NCI-H1417 treated with DMSO at 0.1 percent for 48 hours (cell line): ENCODE measurements around the gene LRRC4.

Source experiments
- DNase-seq: peaks from one replicate; lab custom pipeline; 2025; lab: John Stamatoyannopoulos, UW

Gene LRRC4

DNA sequence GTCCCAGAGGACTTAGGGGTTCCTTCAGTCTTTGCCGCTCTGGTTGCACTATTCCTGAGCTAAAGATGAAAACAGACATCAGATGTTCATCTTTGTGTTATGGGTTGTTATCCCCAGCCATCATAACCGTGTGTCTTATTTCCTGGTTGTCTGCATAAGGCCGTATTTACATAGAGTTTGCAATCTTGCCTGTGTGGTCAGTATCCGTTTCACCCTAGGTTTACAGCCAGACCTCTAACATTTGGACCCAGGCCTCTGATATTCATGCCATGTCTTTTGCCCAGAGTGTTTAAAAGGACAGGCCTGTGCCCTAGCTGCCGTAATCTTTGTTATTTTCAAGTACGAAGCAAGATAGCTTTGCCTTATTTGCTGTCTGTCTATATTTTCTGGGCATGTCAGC, 26.6 kb downstream of the LRRC4 start:
- no peak for DNase-seq

DNA sequence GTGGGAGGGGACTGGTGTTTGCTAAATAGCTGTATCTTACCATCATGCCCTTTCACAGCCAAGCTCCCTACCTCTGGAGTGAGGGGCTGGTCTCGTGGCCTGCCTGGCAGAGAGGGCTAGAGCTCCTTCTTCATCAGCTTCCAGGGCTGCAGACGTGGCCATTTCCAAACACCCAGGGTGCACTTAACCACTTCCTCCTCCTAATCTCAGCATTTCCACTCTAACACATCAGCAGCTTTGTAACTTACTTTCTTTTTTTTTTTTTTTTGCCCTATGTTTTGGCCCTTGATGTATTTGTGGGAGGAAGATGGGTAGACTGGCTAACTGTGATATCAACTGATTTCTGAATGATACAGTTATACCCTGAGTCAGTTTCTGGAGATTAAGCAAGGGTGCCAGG, 27.4 kb downstream of the LRRC4 start:
- DNase-seq = no peak

DNA sequence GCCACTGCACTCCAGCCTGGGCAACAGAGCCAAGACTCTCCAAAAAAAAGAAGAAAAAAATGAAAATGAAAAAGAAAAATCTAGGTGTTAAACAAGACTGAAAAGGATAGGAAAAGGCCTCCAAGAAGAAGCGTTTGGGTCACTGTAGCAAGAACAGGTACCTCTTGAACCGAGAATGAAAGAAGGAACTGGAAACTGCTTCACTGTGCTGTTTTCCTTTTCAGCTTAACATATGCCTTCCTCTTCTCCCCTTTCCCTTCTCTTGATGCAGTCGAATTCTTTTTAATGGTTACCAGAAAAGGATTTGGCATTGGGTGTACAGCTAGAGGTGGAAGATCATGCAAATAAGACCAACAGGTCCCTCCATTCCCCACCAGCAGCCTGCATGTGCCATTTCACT, 28.1 kb downstream of the LRRC4 start:
- DNase-seq = no peak

DNA sequence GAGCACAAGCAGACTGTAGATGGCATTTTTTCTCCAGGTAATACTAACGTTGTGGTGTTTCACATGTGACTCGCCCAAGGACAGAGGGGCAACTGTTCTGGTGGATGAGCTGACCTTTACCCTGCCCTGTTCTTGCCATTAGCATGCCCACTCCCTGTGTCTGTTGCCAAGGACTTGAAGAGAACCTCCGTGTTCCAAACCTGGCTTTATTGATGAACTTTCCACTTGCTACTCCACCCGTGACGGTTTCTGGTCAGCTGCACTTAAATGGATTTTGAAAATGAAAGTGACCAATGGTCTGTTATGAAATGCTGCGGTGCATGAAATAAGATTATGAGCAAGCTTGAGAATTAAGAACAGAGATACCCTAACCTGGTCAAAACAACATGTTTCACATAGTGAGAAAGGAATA, 30.4 kb downstream of the LRRC4 start:
- DNase-seq = no peak

DNA sequence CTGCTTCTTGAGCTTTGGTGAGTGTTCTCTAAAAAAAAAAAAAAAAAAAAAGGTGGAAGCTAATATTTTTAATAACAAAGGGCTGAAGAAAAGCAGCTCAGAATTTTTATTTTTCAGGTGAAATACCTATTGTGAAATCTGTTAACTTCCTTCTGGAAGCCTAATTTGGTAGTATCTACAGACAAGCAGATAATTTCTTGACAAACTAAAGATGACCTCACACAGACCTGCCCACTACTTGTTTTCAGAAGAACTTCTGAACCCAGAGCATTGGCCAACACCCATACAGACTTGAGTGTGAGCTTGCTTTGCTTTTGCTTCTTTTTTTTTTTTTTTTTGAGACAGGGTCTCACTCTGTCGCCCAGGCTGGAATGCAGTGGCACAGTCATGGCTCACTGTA, 31.2 kb downstream of the LRRC4 start:
- DNase-seq = no peak

DNA sequence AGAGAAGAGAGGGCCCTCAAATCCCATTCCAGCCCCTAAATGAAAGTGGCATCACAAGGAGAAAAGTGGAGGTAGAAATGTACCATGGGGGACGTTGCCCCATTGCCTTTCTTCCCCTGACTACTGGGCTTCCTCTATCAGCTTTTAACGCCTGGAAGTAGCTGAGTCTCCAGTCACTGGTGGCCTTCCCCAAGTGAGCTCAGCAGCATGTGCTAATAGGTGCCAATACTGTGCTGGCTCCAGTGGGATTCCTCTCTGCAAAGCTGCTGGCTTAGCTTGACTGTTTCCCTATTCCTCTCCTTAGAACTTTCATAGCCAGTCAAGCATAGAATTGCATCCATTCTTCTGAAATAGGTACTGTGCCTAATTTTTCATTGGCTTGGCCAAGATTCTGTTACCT, 32.6 kb downstream of the LRRC4 start:
- DNase-seq = no peak

DNA sequence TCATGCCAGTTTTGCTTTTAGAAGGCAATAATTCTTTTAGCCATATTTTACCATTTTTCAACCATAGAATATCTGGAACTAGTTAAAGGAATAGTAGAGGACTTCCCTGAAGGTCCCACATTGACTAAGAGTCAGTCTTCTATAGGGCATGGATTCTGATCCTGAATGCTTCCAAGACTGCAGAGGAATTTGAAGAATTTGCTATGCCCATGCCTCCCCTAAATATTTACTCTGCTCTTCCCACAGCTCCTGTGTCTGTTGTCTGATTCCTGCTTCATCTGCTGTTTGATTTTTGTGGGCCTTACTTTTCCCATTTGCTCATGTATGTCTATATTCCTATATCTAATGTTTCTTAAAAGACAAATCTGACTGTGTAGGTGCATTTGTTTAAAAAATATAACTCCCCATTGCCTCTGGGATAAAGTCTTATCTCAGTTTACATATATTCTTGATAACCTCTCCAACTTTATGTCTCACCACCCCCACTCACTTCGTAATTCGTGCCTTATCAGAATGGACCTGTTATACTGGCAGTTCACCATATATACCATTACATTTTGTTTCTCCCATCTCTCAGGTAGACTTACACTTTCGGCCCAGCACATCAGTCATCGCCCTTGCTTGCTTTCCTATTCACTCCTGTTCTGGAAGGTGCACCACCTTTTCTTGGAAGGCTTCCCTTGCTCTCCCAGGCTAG, 33.9 kb downstream of the LRRC4 start:
- no peak for DNase-seq

DNA sequence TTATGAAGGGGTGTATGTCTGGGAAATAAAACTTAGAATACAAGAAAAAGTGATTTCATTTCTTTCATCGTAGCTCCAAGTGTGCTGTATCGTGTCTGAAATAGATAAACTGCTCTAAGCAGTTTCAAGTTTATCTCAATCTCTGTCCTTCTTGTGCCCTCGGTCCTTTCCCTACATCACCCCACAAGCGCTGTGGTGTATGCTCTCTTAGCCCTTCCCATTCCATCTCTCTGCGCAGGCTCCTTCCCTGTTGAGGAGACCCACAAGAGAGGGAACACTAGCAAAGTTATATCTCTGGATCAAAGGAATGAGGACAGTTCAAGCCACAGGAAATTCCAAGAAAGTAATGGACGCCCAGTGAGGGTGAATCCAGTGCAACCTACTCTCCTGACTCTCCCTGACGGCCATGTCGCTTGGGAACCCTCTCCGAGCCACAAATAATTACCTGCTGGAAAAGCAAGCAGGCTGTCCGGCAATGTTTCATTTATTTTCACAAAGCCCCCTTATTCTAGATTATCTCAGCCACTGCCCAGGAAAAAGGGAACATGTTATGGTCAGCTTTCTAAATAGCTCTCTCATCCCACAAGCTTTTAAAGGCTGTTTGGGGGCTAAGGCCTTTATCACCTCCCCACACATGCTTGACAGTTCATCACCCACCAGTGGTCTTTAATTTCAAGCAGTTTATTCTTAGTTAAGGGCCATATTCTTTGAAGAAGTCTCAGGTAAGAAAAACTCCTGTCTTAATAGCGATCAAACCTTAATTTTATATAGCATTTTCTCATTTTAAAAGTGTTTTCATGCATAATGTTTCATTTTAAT, 34.8 kb downstream of the LRRC4 start:
- no peak for DNase-seq

DNA sequence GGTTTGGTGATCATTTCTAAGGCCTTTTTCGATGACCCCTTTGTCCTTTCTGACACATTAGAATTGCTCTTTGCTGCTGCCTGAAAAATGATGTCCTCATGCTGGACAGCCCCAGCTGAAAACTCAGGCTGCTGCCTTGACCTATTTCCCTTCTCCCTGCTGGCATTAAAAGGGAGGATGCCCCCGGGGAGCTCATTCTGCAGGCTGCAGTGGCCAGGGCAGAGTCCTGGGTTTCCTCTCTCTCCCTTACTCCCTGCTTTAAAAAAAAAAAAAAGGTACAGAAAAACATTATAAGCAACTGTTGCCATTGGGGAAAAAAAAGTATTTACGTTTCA, 35.4 kb downstream of the LRRC4 start:
- DNase-seq = no peak

DNA sequence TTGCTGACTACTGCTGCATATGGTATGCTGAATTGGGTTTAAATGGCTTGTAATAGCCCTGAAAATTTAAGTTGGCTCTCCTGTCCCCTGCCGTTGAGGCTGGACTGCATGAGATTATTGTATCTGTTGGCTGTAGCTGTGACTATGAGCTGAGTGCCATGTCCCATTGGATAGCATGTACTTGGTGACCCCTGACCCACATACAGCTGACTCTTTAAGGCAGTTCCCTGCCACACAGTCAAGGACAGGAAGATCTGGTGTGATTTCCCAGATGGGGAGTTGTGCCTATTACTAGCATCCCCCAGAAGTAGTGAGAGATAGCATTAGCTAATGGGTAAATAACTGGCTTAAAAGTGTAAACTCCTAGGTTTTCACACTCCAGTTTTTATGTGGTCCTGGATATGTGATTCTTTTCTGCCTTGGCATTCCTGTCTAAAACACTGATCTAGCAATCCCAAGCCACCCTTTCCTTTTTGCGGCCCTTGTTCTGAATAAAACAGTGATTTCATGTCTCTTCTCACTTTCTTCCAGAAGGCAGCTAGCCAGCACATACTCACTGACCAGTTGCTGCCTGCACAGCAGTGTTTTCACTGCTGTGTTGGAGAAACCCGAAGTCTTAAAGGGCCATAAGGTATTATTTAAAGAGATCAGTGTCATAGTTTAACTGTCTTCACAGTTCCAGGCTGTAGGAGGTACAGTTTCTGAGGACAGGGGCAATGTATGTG, 35.9 kb downstream of the LRRC4 start:
- DNase-seq = no peak

DNA sequence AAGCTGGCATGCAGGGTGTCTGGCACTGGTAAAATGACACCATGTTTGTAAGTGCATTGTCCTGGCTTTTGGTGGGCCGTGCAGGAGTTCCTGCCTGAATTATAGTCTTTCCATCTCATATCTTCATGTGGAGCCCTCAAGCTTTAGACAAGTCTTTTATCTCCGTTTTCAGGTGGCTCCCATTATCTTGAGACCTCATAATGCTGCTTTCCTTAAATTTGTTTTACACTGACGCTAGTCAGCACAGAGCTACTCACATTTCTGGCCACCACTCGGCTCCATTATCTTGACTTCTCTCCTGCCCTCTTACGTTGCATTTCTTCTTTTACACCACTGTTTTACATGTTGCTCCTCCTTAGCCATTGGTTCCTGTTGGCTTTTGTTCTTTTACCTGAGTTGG, 37.2 kb downstream of the LRRC4 start:
- DNase-seq = no peak

DNA sequence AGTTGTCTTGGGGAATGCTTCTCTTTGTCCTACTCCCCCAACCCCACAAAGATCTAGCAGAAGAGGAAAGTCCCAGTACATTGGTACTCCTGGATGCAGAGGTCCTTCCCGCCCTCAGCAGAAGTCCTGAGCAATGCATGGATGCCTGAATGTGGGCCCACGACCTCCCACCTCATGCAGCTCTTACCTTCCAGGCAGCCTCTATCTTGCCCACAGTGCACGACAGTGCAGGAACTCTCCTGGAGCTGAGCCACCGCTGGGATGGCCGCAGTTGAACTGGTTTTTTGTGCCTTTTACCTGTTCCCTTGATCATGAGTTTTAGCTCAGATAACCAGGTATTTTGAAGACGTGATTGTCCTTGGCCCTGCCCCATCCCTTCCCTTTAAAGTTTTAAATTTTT, 37.9 kb downstream of the LRRC4 start:
- DNase-seq = no peak

DNA sequence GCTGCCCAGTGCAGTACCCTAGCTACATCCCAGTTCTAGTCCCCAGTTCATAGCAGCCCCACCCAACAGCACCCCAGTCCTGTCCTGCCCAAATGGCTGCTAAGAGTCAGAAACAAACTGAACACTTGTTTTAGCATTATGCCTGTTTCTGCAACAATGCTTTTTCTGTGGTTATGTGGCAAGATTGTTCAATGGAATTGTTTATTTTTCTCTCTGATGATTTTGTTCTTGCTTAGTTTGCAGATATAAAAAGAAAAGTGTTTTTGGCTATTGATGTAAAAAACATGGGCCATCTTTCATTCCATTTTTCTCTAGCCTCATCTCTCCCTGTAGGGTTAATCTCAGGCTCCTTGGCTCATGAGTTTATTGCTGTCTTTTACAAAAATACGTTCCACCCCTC, 42.5 kb downstream of the LRRC4 start:
- DNase-seq = no peak

DNA sequence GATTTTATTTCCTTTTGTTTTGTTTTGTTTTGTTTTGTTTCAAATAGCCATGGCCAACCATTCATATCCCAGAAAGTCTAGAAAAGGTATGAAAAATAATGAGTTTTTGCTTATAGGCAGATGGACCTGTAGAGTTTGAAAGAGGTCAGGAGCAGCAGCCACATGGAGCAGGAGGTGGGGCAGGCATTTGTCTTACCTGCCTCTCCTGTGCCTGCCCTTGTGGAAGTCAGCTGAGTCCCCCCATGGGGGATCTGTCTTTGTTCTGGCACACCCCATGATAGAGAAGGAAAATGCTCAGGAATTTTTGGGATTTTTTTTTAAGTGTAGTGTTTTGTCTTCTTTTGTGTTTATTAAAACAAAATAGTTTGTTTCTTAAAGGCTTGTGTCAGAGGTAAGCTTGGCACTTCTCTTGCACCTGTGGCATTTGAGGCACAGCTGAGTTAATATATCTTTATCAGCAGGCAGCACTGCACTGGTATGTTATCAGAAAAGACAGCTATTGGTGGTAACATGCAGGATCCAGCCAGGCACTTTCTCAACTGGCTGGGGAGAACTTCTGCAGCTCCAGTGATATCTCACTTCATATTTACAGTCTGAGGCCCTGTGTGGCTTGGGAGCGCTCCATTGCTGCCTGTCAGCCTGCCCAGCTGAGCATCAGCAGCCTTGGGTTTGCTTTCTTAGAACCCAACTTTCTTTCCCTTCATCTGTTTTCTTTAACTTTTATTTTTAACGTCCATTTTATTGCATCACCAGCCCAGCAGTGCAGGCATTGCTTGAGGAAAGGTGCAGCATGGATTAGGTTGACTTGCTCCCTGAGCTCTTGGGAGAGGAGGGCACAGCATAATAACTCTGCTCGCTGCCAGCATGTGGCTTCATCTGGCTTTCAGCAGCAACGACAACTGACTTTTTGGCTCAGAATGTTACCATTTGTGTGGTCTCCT, 44.4 kb downstream of the LRRC4 start:
- DNase-seq = no peak

DNA sequence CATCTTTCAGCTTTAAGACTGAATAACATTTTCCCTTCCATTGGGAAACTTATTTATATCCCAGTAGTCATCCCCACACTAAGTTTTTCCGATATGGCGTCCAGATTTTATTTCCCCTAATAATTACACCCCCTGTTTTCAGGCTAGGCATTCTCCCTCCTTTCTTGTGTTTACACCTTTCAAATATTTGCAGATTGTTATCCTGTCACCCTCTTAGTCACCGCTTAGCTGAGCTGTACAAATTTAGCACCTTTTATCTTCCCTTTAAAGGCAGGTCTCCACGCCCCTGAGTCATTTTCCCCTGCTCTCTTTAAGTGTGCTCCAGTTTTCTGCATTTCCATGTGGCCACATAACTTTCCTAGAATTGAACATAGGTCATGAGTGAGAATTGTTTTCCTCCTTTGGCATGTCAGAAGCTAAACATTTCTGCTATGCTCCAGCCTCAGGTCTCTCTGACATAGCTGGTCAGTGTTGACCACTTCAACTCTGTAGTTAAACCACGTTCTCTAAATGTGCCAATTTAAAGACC, 47.4 kb downstream of the LRRC4 start:
- no peak for DNase-seq

DNA sequence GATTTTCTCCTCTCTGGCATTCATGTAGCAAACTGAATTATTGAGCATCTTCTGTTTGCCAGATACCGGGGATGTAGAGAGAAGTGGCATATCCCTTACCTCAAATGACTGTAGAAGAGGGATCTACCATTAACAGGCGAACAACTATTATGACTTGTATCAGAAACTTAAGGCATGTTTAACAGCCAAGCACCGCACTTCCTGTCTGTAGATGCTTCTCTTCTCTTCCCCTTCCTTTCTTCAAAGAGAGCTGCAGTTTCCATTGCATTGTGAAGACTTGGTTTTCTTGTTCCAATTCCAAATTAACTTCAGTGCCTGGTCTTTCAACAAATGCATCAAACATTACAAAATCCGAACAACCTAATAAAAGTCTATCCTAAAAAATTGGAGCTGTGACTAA, 49.3 kb downstream of the LRRC4 start:
- DNase-seq = no peak

DNA sequence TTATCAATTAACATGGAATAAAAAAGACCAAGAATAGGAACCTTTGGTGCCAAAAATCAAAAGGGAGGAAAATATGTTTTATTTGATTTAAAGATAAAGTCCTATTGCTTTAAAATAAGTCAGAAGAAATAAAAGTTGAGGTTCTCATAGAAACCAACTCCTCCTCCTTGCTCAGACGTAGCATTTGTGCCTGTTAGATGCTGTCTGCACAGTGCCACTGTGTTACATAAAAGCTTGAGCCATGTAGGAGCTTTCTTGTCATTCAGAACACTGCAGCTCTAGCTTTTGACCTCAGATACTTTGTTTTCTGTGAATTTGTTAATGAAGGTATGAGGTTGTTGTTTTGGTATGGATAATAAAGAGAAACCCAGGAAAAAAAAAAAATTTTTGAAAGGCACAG, 50.3 kb downstream of the LRRC4 start:
- DNase-seq = no peak

DNA sequence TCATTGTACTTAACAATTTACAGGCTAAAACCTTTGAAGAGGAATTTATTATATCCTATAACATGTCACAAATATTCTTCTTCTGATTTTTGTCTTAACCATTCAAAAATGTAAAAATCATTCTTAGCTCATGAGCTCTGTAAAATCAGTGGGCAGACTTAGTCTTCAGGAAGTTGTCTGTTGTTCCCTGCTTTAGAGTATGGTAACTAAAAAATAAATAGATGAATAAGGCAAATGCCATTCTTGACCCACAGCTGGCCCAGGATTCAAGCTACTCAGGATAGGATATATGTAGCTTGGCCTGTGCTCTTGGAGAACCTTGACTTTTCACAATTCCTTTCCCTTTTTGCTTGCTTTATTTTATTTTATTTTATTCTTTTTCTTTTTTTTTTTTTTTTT, 51.5 kb downstream of the LRRC4 start:
- no peak for DNase-seq

DNA sequence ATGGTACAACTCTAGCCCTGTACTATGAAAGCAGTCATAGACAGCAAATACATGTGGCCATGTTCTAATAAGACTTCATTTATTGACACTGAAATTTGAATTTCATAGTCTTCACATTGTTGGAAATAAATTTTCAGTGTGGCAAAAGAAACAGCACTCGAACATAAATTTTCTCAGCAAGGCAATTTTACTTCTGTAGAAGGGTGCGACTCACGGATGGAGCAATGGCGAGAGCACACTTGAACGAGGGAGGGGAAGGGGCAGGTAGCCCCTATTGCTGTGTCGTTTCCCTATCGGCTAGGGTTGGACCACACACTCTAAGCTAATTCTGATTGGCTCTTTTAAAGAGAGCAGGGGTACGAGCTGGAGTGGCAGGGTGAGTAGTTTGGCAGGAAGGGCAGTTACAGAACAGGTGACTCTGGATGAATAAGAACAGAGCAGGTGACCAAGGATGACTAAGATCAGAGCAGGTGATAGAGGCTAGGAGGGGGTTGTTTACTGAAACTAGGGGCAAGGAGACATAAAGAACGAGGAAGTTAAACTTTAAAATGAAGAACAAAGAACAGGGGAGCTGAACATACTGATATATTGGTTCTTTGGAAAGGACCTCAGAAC, 52.0 kb downstream of the LRRC4 start:
- DNase-seq = no peak

DNA sequence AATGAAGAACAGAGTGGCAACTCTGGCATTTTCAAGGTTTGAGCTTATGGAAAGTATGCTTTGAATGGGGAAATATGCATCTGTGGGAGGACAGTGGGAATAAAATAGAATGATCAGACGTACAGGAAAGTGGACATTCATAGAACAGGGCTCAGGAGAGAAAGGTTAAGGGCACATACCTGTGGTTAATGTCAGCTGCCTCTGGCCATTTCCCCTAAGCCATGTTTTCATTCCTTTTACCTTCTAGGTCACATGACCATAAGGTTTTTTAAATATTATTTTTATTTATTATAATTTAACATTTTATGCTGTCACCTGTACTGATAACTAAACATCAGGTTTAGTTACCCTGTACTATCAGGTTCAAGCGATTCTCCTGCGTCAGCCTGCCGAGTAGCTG, 52.8 kb downstream of the LRRC4 start:
- DNase-seq = no peak
